ENCODE measurements around the gene PLA2G4A. TPM values are rescaled to one million over a fixed set of nuclear protein-coding genes. Genes with fewer than 3 reads are reported as not detected.

Gene PLA2G4A
- total and polyA plus RNA-seq, 2 experiments from 2014 or later: 1.1 to 3.8 TPM

- no peaks in the 10 kb centered on the region for H3K4me1 ChIP-seq (ENCODE audit: insufficient read depth)
- peaks cover 4% of the 10 kb centered on the region for H3K27me3 Mint-ChIP-seq (ENCODE audit: insufficient read depth, low read depth, poor library complexity)
- H3F3A ChIP-seq (replicated peaks; ENCODE audit: low read depth): no peaks in the 10 kb centered on the region
- peaks cover 11% of the 10 kb centered on the region for H3K4me1 Mint-ChIP-seq
- no peak overlapping the region for H3K27ac Mint-ChIP-seq
- H3K4me2 ChIP-seq: no peak overlapping the region
- no peak overlapping the region for H2AFZ ChIP-seq
- no peak for TF ChIP-seq ZNF331 (CRISPR knock-in tag; IDR thresholded peaks at IDR 0.05; ENCODE audit: low read depth)
- no peak for TF ChIP-seq STAT1 (IDR thresholded peaks at IDR 0.05; ENCODE audit: unreplicated experiment)
- no peak for TF ChIP-seq REST (IDR thresholded peaks at IDR 0.05; ENCODE audit: unreplicated experiment)
- no peak for TF ChIP-seq NANOG (IDR thresholded peaks at IDR 0.05; ENCODE audit: borderline replicate concordance)
- no peak for TF ChIP-seq EZH2phosphoT487 (IDR thresholded peaks at IDR 0.05; ENCODE audit: unreplicated experiment)
- TF ChIP-seq ETS1 (IDR thresholded peaks at IDR 0.05): no peak
- no peak for TF ChIP-seq ZNF114 (CRISPR knock-in tag; IDR thresholded peaks at IDR 0.05)
- no peak for TF ChIP-seq CTCF (conservative IDR thresholded peaks at IDR 0.05; ENCODE audit: low read depth in 2 of 2)
- no peak for TF ChIP-seq JUNB (IDR thresholded peaks at IDR 0.05; ENCODE audit: unreplicated experiment)
- TF ChIP-seq EZH2 (IDR thresholded peaks at IDR 0.05; ENCODE audit: low read depth, unreplicated experiment): no peak
- no peaks in the 10 kb centered on the region for H3K79me2 ChIP-seq (replicated peaks; ENCODE audit: insufficient read depth)
- H4K20me1 ChIP-seq (replicated peaks; ENCODE audit: insufficient read depth): no peaks in the 10 kb centered on the region
- no peak overlapping the region for H3K4me3 Mint-ChIP-seq
- ATAC-seq: no peak
- no peak overlapping the region for H3K27ac ChIP-seq (ENCODE audit: low read depth)
- no peak for DNase-seq (ENCODE audit: low spot score)
- no peak overlapping the region for H3K4me3 ChIP-seq
- peaks cover 7% of the 10 kb centered on the region for H3K27me3 ChIP-seq (ENCODE audit: insufficient read depth)
- no peaks in the 10 kb centered on the region for H3K36me3 ChIP-seq (ENCODE audit: insufficient read depth)
- no peaks in the 10 kb centered on the region for H3K9me2 ChIP-seq (ENCODE audit: insufficient read depth)
- H3K9me3 Mint-ChIP-seq: no peaks in the 10 kb centered on the region
- no peaks in the 10 kb centered on the region for H3K36me3 Mint-ChIP-seq (ENCODE audit: low read depth)
Observed at GRCh38 chr1:186831168-186831567, 2.4 kb downstream of the PLA2G4A start.
